Caco-2 (cell line): ENCODE measurements around the gene DTX3. TPM values are rescaled to one million over a fixed set of nuclear protein-coding genes. Genes with fewer than 3 reads are reported as not detected.

Source experiments
- BruUV-seq: library from RNA; stranded (reverse); fragments of 400-500 nt; replicated peaks from 2 replicates; lab custom pipeline; 2021; lab: Mats Ljungman, UMichigan
- CTCF ChIA-PET: fragments of 300-600 bp; sonication (Branson Sonifier 250); formaldehyde crosslinking; loops from one replicate; lab custom pipeline; 2022; ENCODE audit warnings: antibody characterized with exemption; lab: Charles Lee
- POLR2A ChIA-PET: fragments of 300-600 bp; sonication (Branson Sonifier 250); formaldehyde crosslinking; loops from one replicate; lab custom pipeline; 2022; ENCODE audit warnings: antibody characterized with exemption; lab: Charles Lee
- DNase-seq, 2 experiments: peaks; one replicate each; pipeline versions ENCODE4 v3.0.0 to v3.0.0-alpha.2; 2020 to 2022
- H3K27me3 ChIP-seq: replicated peaks from 2 replicates; pipeline ENCODE4 v1.6.0; 2011; ENCODE audit warnings: low read length; ENCODE audit not compliant: control insufficient read depth, insufficient read depth
- H3K36me3 ChIP-seq: 2 replicates; pipeline ENCODE4 v1.5.1; 2011; ENCODE audit warnings: low read length; ENCODE audit not compliant: control insufficient read depth, insufficient read depth
- H3K4me1 ChIP-seq: fragments of 250-450 bp; sonication (Bioruptor Pico); 2 replicates; pipeline ENCODE4 v1.5.1; 2020; ENCODE audit warnings: mild to moderate bottlenecking
- H3K4me3 ChIP-seq: 2 replicates; pipeline ENCODE4 v1.5.1; 2011; ENCODE audit warnings: low read depth, mild to moderate bottlenecking, control low read depth, low read length
- H3K9me3 ChIP-seq: fragments of 250-450 bp; sonication (Bioruptor Pico); 2 replicates; pipeline ENCODE4 v1.5.1; 2020; ENCODE audit warnings: mild to moderate bottlenecking, moderate library complexity
- H3K27ac Mint-ChIP-seq: one replicate; pipeline ENCODE4 v1.8.0; 2022; ENCODE audit warnings: mixed read lengths; ENCODE audit not compliant: unreplicated experiment
- H3K27me3 Mint-ChIP-seq: one replicate; pipeline ENCODE4 v1.8.0; 2022; ENCODE audit warnings: mixed read lengths; ENCODE audit not compliant: insufficient read depth, unreplicated experiment
- H3K36me3 Mint-ChIP-seq: one replicate; pipeline ENCODE4 v1.8.0; 2022; ENCODE audit warnings: mild to moderate bottlenecking, mixed read lengths; ENCODE audit not compliant: insufficient read depth, unreplicated experiment
- H3K4me1 Mint-ChIP-seq: one replicate; pipeline ENCODE4 v1.8.0; 2022; ENCODE audit warnings: low read depth, mixed read lengths; ENCODE audit not compliant: unreplicated experiment
- H3K4me3 Mint-ChIP-seq: one replicate; pipeline ENCODE4 v1.8.0; 2022; ENCODE audit warnings: mild to moderate bottlenecking, moderate library complexity, mixed read lengths; ENCODE audit not compliant: unreplicated experiment
- H3K9me3 Mint-ChIP-seq: one replicate; pipeline ENCODE4 v1.8.0; 2022; ENCODE audit warnings: mixed read lengths; ENCODE audit not compliant: unreplicated experiment
- CTCF ChIP-seq, 2 experiments: fragments of 200-600 bp in 1 of 2; IDR thresholded peaks; 1 replicate in 1 of 2; 2 replicates in 1 of 2; pipeline versions ENCODE4 v1.5.1 to v1.8.0; 2011 to 2022; ENCODE audit warnings: antibody characterized with exemption in 1 of 2, control low read depth in 1 of 2, inconsistent platforms in 1 of 2, low read depth in 1 of 2, low read length in 1 of 2, mild to moderate bottlenecking in 1 of 2, moderate library complexity in 1 of 2; ENCODE audit not compliant: insufficient read depth in 1 of 2, severe bottlenecking in 1 of 2, unreplicated experiment in 1 of 2
- intact Hi-C: fragments of 100-400 bp; cut with micrococcal nuclease; formaldehyde crosslinking; loops from one replicate; pipeline ENCODE4 v1.10.0; 2022; ENCODE audit not compliant: unreplicated experiment
- total RNA-seq: library from RNA; stranded (reverse); gene quantifications from 2 replicates; pipeline ENCODE4 v1.2.3, GENCODE V29; 2022

The DTX3 gene
- total RNA-seq, 1 experiment from 2014 or later: 20.4 TPM

DNA sequence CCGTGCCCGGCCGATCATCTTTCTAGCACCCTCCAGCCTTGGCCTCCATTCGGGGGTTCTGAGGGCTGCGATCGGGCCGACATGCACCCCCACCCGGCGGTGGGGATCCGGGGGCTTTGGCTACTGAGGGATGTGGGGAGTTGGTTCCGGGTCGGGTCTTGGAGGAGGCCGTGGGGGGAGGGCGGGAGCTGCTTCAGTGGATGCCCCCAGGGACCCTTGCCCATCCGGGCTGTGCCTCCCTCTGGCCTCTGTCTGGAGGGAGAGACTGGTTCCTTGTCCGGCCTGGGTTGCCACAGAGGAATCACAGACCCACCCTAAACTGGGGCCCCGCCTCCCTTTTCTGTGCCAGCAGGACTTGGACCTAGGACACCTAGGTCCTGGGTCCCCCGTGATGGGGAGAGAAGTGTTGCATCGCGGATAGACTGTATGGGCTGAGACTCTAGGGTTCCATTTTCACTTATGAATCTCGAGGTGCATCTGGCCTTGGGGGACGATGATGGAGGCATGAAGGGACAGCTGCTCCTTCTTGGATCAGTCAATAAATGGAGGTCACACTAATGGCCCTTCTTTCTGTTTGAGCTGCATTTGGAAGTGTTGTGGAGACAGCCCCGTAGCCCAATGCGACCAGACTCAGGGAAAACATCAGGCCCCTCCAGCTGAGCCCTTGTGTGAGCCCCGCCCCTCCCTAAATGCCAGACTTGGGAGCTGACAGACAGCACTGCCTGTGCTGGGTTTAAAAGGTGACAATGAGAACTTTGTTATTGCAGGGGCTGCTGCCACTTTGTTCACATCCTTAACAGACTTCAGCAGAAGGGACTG lies 577 bp downstream of the DTX3 start:
- Histone ChIP-seq H3K4me1 (peaks cover 6% of the 10 kb centered on the region; the same call in 1 of the 2 replicates), H3K27me3 (no peaks in the 10 kb centered on the region), H3K9me3 (no peaks in the 10 kb centered on the region), H3K4me3 (peak overlapping the region; percentile 62), H3K36me3 (peaks cover 1% of the 10 kb centered on the region; the same call in 1 of the 2 replicates)
- Mint-ChIP-seq H3K4me3 (peak overlapping the region; percentile 74), H3K27me3 (no peaks in the 10 kb centered on the region), H3K4me1 (peaks cover 7% of the 10 kb centered on the region), H3K36me3 (peaks cover 8% of the 10 kb centered on the region), H3K27ac (peak overlapping the region; percentile 77), H3K9me3 (no peaks in the 10 kb centered on the region)
- ChIA-PET POLR2A (no interaction called here), CTCF (no interaction called here)
- TSS peak; percentile 34 for BruUV-seq
- intact Hi-C loops: no loop called here
- no peak for DNase-seq
- no peak for TF ChIP-seq CTCF (IDR thresholded peaks at IDR 0.05; ENCODE audit: insufficient read depth in 1 of 2, low read depth in 1 of 2, low read length in 1 of 2, severe bottlenecking in 1 of 2, unreplicated experiment in 1 of 2)

DNA sequence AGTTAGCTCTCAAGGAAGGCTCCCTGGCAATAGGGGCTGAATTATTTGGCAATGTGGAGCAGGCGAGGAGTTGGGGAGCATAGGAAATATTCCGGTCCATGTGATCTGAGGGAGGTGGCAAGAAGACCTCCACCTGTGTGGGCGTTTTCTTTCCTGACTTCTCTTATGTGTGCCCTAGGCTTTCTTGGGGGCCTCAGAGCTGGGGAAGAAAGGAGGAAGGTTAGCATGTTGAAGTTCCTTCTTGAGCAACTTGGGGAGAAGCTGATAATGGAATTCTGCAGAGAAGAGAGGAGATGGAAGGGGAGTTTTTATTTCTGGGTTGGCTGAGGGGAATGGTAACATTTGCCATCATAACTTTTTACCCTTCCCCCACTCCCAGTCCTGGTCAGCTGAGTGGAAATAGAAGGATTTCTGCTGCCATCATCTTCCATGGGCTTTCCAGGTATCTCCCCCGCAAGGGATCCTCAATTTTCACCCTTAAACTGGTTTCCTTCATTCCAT lies 1.2 kb downstream of the DTX3 start:
- ChIA-PET POLR2A (interaction anchor here (0.6 kb wide), 1 partner anchor 17 kb away, joined by 3 read pairs; no protein-coding TSS in a partner anchor), CTCF (no interaction called here)
- H3K27ac Mint-ChIP-seq: no peak overlapping the region
- Histone ChIP-seq H3K4me3 (no peak overlapping the region), H3K4me1 (peaks cover 6% of the 10 kb centered on the region; the same call in 1 of the 2 replicates), H3K27me3 (no peaks in the 10 kb centered on the region), H3K9me3 (no peaks in the 10 kb centered on the region), H3K36me3 (peaks cover 1% of the 10 kb centered on the region; the same call in 1 of the 2 replicates)
- TF ChIP-seq CTCF (IDR thresholded peaks at IDR 0.05; ENCODE audit: insufficient read depth in 1 of 2, low read depth in 1 of 2, low read length in 1 of 2, severe bottlenecking in 1 of 2, unreplicated experiment in 1 of 2): no peak
- BruUV-seq: no TSS peak
- H3K36me3 Mint-ChIP-seq: peaks cover 2% of the 10 kb centered on the region
- no peaks in the 10 kb centered on the region for H3K9me3 Mint-ChIP-seq
- intact Hi-C loops: no loop called here
- no peaks in the 10 kb centered on the region for H3K27me3 Mint-ChIP-seq
- peaks cover 7% of the 10 kb centered on the region for H3K4me1 Mint-ChIP-seq
- DNase-seq: no peak
- H3K4me3 Mint-ChIP-seq: peak overlapping the region; percentile 74

- ChIA-PET POLR2A (interaction anchor here (0.6 kb wide), 1 partner anchor 16 kb away, joined by 3 read pairs; no protein-coding TSS in a partner anchor), CTCF (no interaction called here)
- peaks cover 1% of the 10 kb centered on the region; the same call in 1 of the 2 replicates for H3K36me3 ChIP-seq
- no peaks in the 10 kb centered on the region for H3K27me3 ChIP-seq
- H3K27ac Mint-ChIP-seq: no peak overlapping the region
- intact Hi-C loops: no loop called here
- H3K4me3 Mint-ChIP-seq: no peak overlapping the region
- H3K4me3 ChIP-seq: no peak overlapping the region
- no peaks in the 10 kb centered on the region for H3K27me3 Mint-ChIP-seq
- no peak for TF ChIP-seq CTCF (IDR thresholded peaks at IDR 0.05; ENCODE audit: insufficient read depth in 1 of 2, low read depth in 1 of 2, low read length in 1 of 2, severe bottlenecking in 1 of 2, unreplicated experiment in 1 of 2)
- H3K4me1 ChIP-seq: peaks cover 6% of the 10 kb centered on the region; the same call in 1 of the 2 replicates
- no TSS peak for BruUV-seq
- no peaks in the 10 kb centered on the region for H3K9me3 ChIP-seq
- H3K9me3 Mint-ChIP-seq: no peaks in the 10 kb centered on the region
- H3K36me3 Mint-ChIP-seq: no peaks in the 10 kb centered on the region
- DNase-seq: no peak
- peaks cover 7% of the 10 kb centered on the region for H3K4me1 Mint-ChIP-seq
Measured at GRCh38 chr12:57606399-57606798, 1.8 kb downstream of the DTX3 start.
